CD4-positive, alpha-beta T cell (primary cell): ENCODE results near the gene RALGPS1. TPM values are rescaled to one million over a fixed set of nuclear protein-coding genes. Genes with fewer than 3 reads are reported as not detected.

Source experiments
- ATAC-seq: fragments of 200-7000 bp; cut with Tn5 transposase; one replicate; pipeline ENCODE4 v1.10.0; 2022; ENCODE audit warnings: mild to moderate bottlenecking; ENCODE audit not compliant: poor library complexity
- CTCF ChIA-PET: fragments of 350-600 bp; sonication (Branson Sonifier 250); formaldehyde crosslinking; loops from one replicate; lab custom pipeline; 2021; ENCODE audit warnings: antibody characterized with exemption, inconsistent platforms; lab: Charles Lee
- POLR2A ChIA-PET: fragments of 350-600 bp; sonication (Branson Sonifier 250); formaldehyde crosslinking; loops from one replicate; lab custom pipeline; 2021; ENCODE audit warnings: antibody characterized with exemption, inconsistent platforms; lab: Charles Lee
- DNase-seq, 14 experiments: peaks; one replicate each; pipeline ENCODE4 v3.0.0-alpha.2; 2013 to 2020; ENCODE audit warnings: mixed read lengths in 2 of 14
- H3K27ac ChIP-seq, 2 donors: one replicate each; pipeline versions ENCODE4 v1.5.1 to v1.7.0; 2013; ENCODE audit warnings: low read length in 2 of 2, low read depth in 1 of 2, mild to moderate bottlenecking in 1 of 2
- H3K27me3 ChIP-seq, 2 experiments: 1 replicate in 1 of 2; 2 replicates in 1 of 2; pipeline versions ENCODE4 v1.6.1 to v1.7.0; 2013; ENCODE audit warnings: low read length in 2 of 2, control low read depth in 1 of 2, mild to moderate bottlenecking in 1 of 2, moderate library complexity in 1 of 2; ENCODE audit not compliant: insufficient read depth in 2 of 2, control insufficient read depth in 1 of 2
- H3K36me3 ChIP-seq: one replicate; pipeline ENCODE4 v1.6.1; 2013; ENCODE audit warnings: low read length, control low read depth; ENCODE audit not compliant: insufficient read depth
- H3K4me1 ChIP-seq: one replicate; pipeline ENCODE4 v1.6.1; 2013; ENCODE audit warnings: low read length, control low read depth; ENCODE audit not compliant: insufficient read depth
- H3K4me3 ChIP-seq: one replicate; pipeline ENCODE4 v1.5.1; 2013; ENCODE audit warnings: mild to moderate bottlenecking, low read length, moderate library complexity
- H3K9me3 ChIP-seq, 2 experiments: 1 replicate in 1 of 2; 2 replicates in 1 of 2; pipeline versions ENCODE4 v1.6.1 to v1.7.0; 2013; ENCODE audit warnings: low read length in 2 of 2, mild to moderate bottlenecking in 2 of 2, control low read depth in 1 of 2, moderate library complexity in 1 of 2; ENCODE audit not compliant: control insufficient read depth in 1 of 2, insufficient read depth in 1 of 2
- H3K27ac Mint-ChIP-seq: one replicate; pipeline ENCODE4 v1.8.0; 2020; ENCODE audit warnings: mixed read lengths
- H3K27me3 Mint-ChIP-seq: one replicate; pipeline ENCODE4 v1.8.0; 2021; ENCODE audit warnings: mixed read lengths
- H3K36me3 Mint-ChIP-seq: one replicate; pipeline ENCODE4 v1.8.0; 2021; ENCODE audit warnings: low read depth, mixed read lengths
- H3K4me1 Mint-ChIP-seq: one replicate; pipeline ENCODE4 v1.8.0; 2021; ENCODE audit warnings: low read depth, mixed read lengths
- H3K4me3 Mint-ChIP-seq: one replicate; pipeline ENCODE4 v1.8.0; 2020; ENCODE audit warnings: mild to moderate bottlenecking, mixed read lengths
- H3K9me3 Mint-ChIP-seq: one replicate; pipeline ENCODE4 v1.8.0; 2020; ENCODE audit warnings: mixed read lengths
- CTCF ChIP-seq: fragments of 200-600 bp; IDR thresholded peaks from one replicate; pipeline ENCODE4 v1.8.0; 2022; ENCODE audit warnings: antibody characterized with exemption, mild to moderate bottlenecking
- intact Hi-C, 2 experiments: fragments of 100-400 bp; cut with DNase I in 1 of 2; cut with micrococcal nuclease in 1 of 2; formaldehyde crosslinking; loops; one replicate each; pipeline versions ENCODE4 v1.15.1 to v1.9.0; 2023 to 2025; cut with DNase I, micrococcal nuclease
- total RNA-seq, 174 experiments: library from RNA in 2 of 174; stranded (reverse) in 2 of 174; gene quantifications; one replicate each; pipeline ENCODE4 v1.2.3 and lab custom pipeline; 2021 to 2026

RALGPS1 gene
- total RNA-seq, 2 experiments from 2014 or later = 5.8 to 6.3 TPM

- Mint-ChIP-seq H3K4me3 (no peak overlapping the region), H3K27me3 (no peaks in the 10 kb centered on the region), H3K9me3 (no peaks in the 10 kb centered on the region), H3K4me1 (peaks cover 11% of the 10 kb centered on the region), H3K27ac (no peak overlapping the region), H3K36me3 (no peaks in the 10 kb centered on the region)
- intact Hi-C loops = no loop called here
- CTCF ChIA-PET = no interaction called here
- Histone ChIP-seq H3K27ac (no peak overlapping the region), H3K4me1 (peaks cover 15% of the 10 kb centered on the region), H3K9me3 (no peaks in the 10 kb centered on the region), H3K36me3 (no peaks in the 10 kb centered on the region), H3K4me3 (no peak overlapping the region), H3K27me3 (no peaks in the 10 kb centered on the region)
- POLR2A ChIA-PET = no interaction called here
- no peak for DNase-seq
- no peak for TF ChIP-seq CTCF
- no peak for ATAC-seq
Observed at GRCh38 chr9:127112735-127113161, 198.2 kb downstream of the RALGPS1 start.

DNA sequence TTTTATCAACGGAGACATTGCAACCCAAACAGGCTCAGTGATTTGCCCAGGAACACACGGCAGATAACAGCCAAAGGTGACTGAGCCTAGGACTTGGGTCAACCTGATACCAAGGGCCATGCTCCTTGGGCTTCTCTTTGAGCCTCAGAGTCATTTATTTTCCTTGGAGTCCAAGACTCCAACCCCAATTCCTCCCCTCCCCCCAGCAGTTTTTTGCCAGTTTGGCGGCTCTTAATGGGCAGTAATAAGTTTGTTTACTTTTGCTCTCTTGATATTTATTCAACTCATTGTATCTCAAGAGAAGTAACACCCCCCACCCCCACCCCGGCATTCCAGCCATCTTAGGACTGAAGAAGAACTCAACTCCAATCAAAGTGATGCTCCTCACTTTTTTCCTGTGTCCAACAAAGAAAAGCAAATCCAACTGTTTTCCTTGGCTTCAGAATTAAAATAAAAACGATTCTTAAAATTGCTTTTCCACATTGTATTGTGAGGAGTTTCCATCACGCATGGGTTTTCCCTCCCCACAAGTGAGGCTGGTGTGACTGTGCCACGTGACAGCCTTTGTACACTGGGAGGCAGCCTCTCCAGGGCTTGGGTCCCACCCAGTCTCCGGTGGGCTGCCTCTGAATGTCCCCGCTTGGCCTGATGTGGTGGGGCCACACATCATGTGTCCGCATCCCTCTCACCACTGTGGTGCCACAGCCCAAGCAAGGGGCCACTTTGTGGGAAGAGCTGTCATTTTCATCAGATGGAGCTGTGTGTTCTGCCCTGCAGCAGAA is 198.8 kb downstream of the RALGPS1 start:
- no peak overlapping the region for H3K4me3 Mint-ChIP-seq
- H3K4me3 ChIP-seq = no peak overlapping the region
- no peaks in the 10 kb centered on the region for H3K27me3 Mint-ChIP-seq
- no peak overlapping the region for H3K27ac ChIP-seq
- no peaks in the 10 kb centered on the region for H3K27me3 ChIP-seq
- intact Hi-C loops = no loop called here
- H3K9me3 ChIP-seq = no peaks in the 10 kb centered on the region
- ChIA-PET CTCF (no interaction called here), POLR2A (no interaction called here)
- H3K4me1 Mint-ChIP-seq = peaks cover 11% of the 10 kb centered on the region
- H3K9me3 Mint-ChIP-seq = no peaks in the 10 kb centered on the region
- no peaks in the 10 kb centered on the region for H3K36me3 ChIP-seq
- ATAC-seq = no peak
- peaks cover 15% of the 10 kb centered on the region for H3K4me1 ChIP-seq
- DNase-seq = no peak
- no peak for TF ChIP-seq CTCF
- no peaks in the 10 kb centered on the region for H3K36me3 Mint-ChIP-seq
- H3K27ac Mint-ChIP-seq = no peak overlapping the region

- Mint-ChIP-seq H3K9me3 (no peaks in the 10 kb centered on the region), H3K4me1 (peaks cover 11% of the 10 kb centered on the region), H3K27ac (no peak overlapping the region), H3K36me3 (no peaks in the 10 kb centered on the region), H3K4me3 (no peak overlapping the region), H3K27me3 (peaks cover 11% of the 10 kb centered on the region)
- POLR2A ChIA-PET = no interaction called here
- Histone ChIP-seq H3K27me3 (no peaks in the 10 kb centered on the region), H3K27ac (no peak overlapping the region), H3K4me3 (no peak overlapping the region), H3K36me3 (no peaks in the 10 kb centered on the region), H3K9me3 (no peaks in the 10 kb centered on the region), H3K4me1 (peaks cover 15% of the 10 kb centered on the region)
- CTCF ChIA-PET = no interaction called here
- no peak for ATAC-seq
- intact Hi-C loops = no loop called here
- DNase-seq = no peak
- no peak for TF ChIP-seq CTCF
Observed at GRCh38 chr9:127114606-127115005, 200.0 kb downstream of the RALGPS1 start.
